Keratinocyte (primary cell): ENCODE results near the gene ZER1.

Source experiments
- EZH2 ChIP-seq: IDR thresholded peaks from one replicate; pipeline ENCODE4 v1.6.1; 2012; ENCODE audit warnings: inconsistent platforms, mild to moderate bottlenecking, low read length, moderate library complexity
- TF ChIP-seq, protein P1 (sequence below), 3 experiments: IDR thresholded peaks in 1 of 3; conservative IDR thresholded peaks in 1 of 3; optimal IDR thresholded peaks in 1 of 3; 2 replicates in 2 of 3; 3 replicates in 1 of 3; pipeline versions ENCODE3 to v1.5.1; 2011; ENCODE audit warnings: low read length in 3 of 3, mild to moderate bottlenecking in 3 of 3, moderate library complexity in 2 of 3, control low read depth in 1 of 3, inconsistent platforms in 1 of 3; ENCODE audit not compliant: insufficient read depth in 2 of 3; ENCODE audit errors: extremely low read depth in 1 of 3

DNA sequence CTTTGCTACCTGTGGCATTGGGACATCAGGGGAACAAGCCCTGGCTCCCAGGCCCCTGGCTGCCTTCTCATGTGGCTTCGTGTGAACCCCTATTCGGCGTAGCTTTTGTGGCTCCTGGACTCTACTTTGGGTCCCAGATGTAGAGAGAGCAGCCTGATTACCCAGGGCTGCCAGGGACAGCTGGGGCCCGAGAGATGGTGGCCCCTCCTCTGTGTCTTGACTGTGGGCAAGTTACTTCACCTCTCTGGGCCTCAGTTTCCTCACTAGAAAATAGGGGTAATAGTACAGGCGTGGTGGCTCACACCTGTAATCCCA lies 67.4 kb downstream of the ZER1 start:
- TF ChIP-seq, protein P1, sequence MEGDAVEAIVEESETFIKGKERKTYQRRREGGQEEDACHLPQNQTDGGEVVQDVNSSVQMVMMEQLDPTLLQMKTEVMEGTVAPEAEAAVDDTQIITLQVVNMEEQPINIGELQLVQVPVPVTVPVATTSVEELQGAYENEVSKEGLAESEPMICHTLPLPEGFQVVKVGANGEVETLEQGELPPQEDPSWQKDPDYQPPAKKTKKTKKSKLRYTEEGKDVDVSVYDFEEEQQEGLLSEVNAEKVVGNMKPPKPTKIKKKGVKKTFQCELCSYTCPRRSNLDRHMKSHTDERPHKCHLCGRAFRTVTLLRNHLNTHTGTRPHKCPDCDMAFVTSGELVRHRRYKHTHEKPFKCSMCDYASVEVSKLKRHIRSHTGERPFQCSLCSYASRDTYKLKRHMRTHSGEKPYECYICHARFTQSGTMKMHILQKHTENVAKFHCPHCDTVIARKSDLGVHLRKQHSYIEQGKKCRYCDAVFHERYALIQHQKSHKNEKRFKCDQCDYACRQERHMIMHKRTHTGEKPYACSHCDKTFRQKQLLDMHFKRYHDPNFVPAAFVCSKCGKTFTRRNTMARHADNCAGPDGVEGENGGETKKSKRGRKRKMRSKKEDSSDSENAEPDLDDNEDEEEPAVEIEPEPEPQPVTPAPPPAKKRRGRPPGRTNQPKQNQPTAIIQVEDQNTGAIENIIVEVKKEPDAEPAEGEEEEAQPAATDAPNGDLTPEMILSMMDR (optimal IDR thresholded peaks at IDR 0.05 in 1 of 3, IDR thresholded peaks at IDR 0.05 in 1 of 3, conservative IDR thresholded peaks at IDR 0.05 in 1 of 3; ENCODE audit: extremely low read depth in 1 of 3, insufficient read depth in 2 of 3, low read length in 3 of 3): no peak
- no peak for TF ChIP-seq EZH2
